ENCODE results near the gene CARS2.
A peak's percentile ranks its signal among the peaks of the same experiment; 100 is the strongest.

CARS2 gene, protein sequence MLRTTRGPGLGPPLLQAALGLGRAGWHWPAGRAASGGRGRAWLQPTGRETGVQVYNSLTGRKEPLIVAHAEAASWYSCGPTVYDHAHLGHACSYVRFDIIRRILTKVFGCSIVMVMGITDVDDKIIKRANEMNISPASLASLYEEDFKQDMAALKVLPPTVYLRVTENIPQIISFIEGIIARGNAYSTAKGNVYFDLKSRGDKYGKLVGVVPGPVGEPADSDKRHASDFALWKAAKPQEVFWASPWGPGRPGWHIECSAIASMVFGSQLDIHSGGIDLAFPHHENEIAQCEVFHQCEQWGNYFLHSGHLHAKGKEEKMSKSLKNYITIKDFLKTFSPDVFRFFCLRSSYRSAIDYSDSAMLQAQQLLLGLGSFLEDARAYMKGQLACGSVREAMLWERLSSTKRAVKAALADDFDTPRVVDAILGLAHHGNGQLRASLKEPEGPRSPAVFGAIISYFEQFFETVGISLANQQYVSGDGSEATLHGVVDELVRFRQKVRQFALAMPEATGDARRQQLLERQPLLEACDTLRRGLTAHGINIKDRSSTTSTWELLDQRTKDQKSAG

DNA sequence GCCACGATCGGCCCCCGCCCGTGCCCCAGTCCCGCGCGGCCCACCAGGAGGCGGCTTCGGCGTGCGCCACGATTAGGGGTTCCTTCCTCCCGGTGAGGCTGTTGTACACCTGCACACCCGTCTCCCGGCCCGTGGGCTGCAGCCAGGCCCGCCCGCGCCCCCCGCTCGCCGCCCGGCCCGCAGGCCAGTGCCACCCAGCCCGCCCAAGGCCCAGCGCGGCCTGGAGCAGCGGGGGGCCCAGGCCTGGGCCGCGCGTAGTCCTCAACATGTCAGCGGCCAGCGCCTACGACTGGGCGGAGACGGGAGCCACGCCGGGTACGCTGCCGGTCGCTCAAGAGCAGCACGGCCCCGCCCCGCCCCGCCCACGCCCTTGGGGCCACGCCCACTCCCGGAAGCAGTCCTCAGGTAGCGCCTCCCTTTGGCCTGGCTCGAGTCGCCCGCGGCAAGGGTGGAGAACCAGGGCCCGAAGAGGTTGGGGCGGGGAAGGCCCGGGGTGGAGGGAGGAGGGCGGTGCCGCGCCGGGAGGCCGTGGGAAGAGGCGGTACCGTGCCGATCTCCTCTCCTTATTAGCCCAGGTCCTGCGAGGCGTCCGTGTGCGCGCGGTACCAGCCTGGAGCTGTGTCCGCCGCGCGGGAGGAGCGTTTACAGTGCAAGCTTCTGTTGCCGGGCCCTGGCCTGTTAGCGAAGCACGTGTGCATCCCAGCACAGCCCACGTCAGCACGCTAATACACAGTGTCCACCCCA is at the start of gene CARS2:
Gene CARS2, minus strand, starts transcription at position 291 of the 744 bp plus-strand sequence. Its CDS starts 23 bp downstream, at position 268.
- Histone ChIP-seq H3K4me1 (ENCODE audit: control insufficient read depth in 1 of 2, insufficient read depth in 1 of 2, low read depth in 1 of 2, low read length in 1 of 2) (peaks cover 67 to 80% of the 10 kb centered on the region in 2 experiments), H3K36me3 (no peaks in the 10 kb centered on the region), H3K4me3 (ENCODE audit: low read depth in 1 of 2, low read length in 1 of 2) (peak within 1 kb of the TSS; percentile 73), H3K27me3 (no peaks in the 10 kb centered on the region), H3K27ac (peak within 1 kb of the TSS; percentile 84), H3K9me3 (no peaks in the 10 kb centered on the region)
- TF ChIP-seq, protein P1, sequence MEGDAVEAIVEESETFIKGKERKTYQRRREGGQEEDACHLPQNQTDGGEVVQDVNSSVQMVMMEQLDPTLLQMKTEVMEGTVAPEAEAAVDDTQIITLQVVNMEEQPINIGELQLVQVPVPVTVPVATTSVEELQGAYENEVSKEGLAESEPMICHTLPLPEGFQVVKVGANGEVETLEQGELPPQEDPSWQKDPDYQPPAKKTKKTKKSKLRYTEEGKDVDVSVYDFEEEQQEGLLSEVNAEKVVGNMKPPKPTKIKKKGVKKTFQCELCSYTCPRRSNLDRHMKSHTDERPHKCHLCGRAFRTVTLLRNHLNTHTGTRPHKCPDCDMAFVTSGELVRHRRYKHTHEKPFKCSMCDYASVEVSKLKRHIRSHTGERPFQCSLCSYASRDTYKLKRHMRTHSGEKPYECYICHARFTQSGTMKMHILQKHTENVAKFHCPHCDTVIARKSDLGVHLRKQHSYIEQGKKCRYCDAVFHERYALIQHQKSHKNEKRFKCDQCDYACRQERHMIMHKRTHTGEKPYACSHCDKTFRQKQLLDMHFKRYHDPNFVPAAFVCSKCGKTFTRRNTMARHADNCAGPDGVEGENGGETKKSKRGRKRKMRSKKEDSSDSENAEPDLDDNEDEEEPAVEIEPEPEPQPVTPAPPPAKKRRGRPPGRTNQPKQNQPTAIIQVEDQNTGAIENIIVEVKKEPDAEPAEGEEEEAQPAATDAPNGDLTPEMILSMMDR (IDR thresholded peaks at IDR 0.05), result peak; percentile 58

DNA sequence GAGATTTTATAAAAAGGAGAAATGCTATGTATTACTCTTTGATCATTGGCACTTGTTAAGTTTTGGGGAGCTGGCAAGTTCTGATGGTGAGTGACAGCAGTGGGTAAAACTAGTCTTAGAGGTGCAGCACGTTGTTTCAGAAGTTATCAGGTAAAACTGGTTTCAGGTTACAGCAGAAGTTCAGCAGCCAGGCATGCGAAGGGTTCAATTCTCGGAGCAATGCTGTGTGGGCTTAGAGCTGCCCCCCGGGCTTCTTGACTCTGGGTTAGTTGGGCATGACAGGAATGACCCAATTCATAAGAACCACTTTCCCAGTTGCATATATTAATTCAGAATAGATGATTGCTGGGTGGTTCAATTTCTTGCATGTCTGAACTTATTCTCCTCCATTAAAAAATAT is 42.4 kb upstream of the CARS2 start:
- TF ChIP-seq, protein P1 (IDR thresholded peaks at IDR 0.05), result no peak
- H3K4me1 ChIP-seq (ENCODE audit: control insufficient read depth in 1 of 2, insufficient read depth in 1 of 2, low read depth in 1 of 2, low read length in 1 of 2), result no peaks in the 10 kb centered on the region
- no peaks in the 10 kb centered on the region for H3K36me3 ChIP-seq

DNA sequence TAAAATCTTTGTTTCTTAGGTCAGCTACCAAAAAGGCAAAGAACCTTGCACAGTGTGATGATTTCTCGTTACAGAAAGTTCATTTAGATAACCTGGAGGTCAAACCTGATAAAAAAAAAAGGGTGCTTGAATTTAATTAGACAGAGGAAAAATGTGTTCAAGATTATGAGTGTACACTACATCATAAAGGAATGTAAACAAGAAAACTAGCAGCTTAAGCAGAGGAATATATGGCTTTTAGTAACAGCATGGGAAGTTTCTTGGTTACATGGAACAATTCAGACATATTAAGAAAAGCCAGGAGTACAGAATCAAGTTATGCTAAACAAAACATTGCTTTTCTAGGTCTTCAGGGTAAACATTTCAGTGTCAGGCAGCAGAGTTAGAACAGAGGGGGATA is 40.5 kb upstream of the CARS2 start:
- TF ChIP-seq, protein P1 (IDR thresholded peaks at IDR 0.05), result no peak
- H3K9me3 ChIP-seq, result peaks cover 5% of the 10 kb centered on the region
- no peak overlapping the region for H3K27ac ChIP-seq
- H3K4me3 ChIP-seq (ENCODE audit: low read depth in 1 of 2, low read length in 1 of 2), result no peak overlapping the region
- no peaks in the 10 kb centered on the region for H3K27me3 ChIP-seq
- H3K36me3 ChIP-seq, result no peaks in the 10 kb centered on the region
- H3K4me1 ChIP-seq (ENCODE audit: control insufficient read depth in 1 of 2, insufficient read depth in 1 of 2, low read depth in 1 of 2, low read length in 1 of 2), result no peaks in the 10 kb centered on the region

More for the DNA sequence above, 42.4 kb upstream of the CARS2 start:
- Histone ChIP-seq H3K4me3 (ENCODE audit: low read depth in 1 of 2, low read length in 1 of 2) (no peak overlapping the region), H3K27me3 (no peaks in the 10 kb centered on the region), H3K27ac (no peak overlapping the region), H3K9me3 (peaks cover 5% of the 10 kb centered on the region)

DNA sequence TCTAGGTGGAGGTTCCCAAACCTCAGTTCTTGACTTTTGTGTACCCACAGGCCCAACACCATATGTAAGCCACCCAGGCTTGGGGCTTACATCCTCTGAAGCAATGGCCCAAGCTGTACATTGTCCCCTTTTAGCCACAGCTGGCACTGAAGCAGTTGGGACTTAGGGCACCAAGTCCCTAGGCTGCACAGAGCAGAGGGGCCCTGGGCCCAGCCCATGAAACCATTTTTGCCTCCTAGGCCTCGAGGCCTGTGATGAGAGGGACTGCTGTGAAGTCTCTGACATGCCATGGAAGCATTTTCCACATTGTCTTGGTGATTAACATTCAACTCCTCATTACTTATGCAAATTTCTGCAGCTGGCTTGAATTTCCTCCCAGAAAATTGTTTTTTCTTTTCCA is 37.8 kb upstream of the CARS2 start:
- Histone ChIP-seq H3K4me3 (ENCODE audit: low read depth in 1 of 2, low read length in 1 of 2) (no peak overlapping the region), H3K27ac (no peak overlapping the region), H3K9me3 (peaks cover 5% of the 10 kb centered on the region), H3K36me3 (no peaks in the 10 kb centered on the region), H3K27me3 (no peaks in the 10 kb centered on the region), H3K4me1 (ENCODE audit: control insufficient read depth in 1 of 2, insufficient read depth in 1 of 2, low read depth in 1 of 2, low read length in 1 of 2) (no peaks in the 10 kb centered on the region)
- TF ChIP-seq, protein P1 (IDR thresholded peaks at IDR 0.05), result no peak

DNA sequence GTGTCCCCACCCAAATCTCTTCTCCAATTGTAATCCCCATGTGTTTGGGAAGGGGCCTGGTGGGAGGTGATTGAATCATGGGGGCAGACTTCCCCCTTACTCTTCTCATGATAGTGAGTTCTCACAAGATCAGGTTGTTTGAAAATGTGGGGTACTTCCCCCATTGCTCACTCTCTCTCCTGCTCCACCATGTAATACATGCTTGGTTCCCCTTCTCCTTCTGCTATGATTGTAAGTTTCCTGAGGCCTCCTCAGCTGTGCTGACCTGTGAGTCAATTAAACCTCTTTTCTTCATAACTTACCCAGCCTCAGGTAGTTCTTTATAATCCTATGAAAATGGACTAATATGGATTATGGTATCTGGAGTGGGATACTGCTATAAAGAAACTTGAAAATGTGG is 31.6 kb upstream of the CARS2 start:
- TF ChIP-seq, protein P1 (IDR thresholded peaks at IDR 0.05), result no peak
- no peaks in the 10 kb centered on the region for H3K36me3 ChIP-seq
- no peak overlapping the region for H3K27ac ChIP-seq
- H3K4me1 ChIP-seq (ENCODE audit: control insufficient read depth in 1 of 2, insufficient read depth in 1 of 2, low read depth in 1 of 2, low read length in 1 of 2), result no peaks in the 10 kb centered on the region
- no peak overlapping the region for H3K4me3 ChIP-seq (ENCODE audit: low read depth in 1 of 2, low read length in 1 of 2)
- H3K27me3 ChIP-seq, result no peaks in the 10 kb centered on the region
- H3K9me3 ChIP-seq, result no peaks in the 10 kb centered on the region
